ENCODE results near the gene DCDC2C.

DCDC2C gene

DNA sequence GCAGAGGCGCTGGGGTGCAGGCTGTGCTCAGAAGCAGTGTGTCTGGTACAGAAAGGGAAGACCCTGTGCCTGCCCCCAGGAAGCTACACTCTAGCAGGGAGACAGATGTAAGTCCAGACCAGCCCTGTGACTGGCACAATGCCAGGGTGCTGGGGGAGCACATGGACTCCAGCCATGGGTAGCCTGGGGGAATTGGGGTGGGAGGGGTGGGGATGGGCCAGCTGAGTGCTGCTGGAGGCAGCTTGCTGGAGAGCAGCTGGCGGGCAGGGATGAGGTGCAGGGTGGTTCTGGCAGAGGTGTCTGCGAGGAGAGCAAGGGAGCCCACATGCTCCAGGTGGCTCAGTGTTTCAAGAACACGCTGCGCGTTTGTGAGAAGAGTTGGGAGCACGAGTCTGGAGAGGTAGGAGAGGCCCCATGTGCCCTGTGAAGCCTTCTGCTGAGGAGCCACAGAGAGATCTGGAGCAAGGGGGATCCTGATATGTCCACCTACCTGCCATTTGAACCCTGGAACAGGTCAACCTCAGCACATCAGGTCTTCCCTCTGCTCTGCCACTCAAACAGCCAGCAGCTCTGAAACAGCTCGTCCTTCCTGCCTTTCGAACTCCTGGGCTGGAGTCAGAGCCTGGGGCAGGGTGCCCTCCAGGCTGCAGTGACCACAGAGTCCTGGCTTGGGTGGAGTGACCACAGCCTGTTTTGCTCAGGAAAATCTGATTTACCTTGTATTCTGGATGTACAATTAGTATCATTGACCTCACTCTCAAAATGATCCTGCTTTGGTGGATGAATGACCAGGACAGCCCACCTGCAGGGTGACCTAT lies 30.3 kb upstream of the DCDC2C start:
- no peak for DNase-seq (ENCODE audit: extremely low read depth in 1 of 2, low read depth in 1 of 2)

GRCh38 chr2:3674066-3674845 lies 29.1 kb upstream of the DCDC2C start:
- DNase-seq (ENCODE audit: extremely low read depth in 1 of 2, low read depth in 1 of 2), result no peak

GRCh38 chr2:3675687-3676086 lies 27.7 kb upstream of the DCDC2C start:
- DNase-seq (ENCODE audit: extremely low read depth in 1 of 2, low read depth in 1 of 2), result no peak

- no peak for DNase-seq (ENCODE audit: extremely low read depth in 1 of 2, low read depth in 1 of 2)
Measured at GRCh38 chr2:3677436-3677835, 25.9 kb upstream of the DCDC2C start.

- no peak for DNase-seq (ENCODE audit: extremely low read depth in 1 of 2, low read depth in 1 of 2)
Measured at GRCh38 chr2:3678212-3678611, 25.2 kb upstream of the DCDC2C start.

GRCh38 chr2:3679180-3679579 lies 24.2 kb upstream of the DCDC2C start:
- no peak for DNase-seq (ENCODE audit: extremely low read depth in 1 of 2, low read depth in 1 of 2)

DNA sequence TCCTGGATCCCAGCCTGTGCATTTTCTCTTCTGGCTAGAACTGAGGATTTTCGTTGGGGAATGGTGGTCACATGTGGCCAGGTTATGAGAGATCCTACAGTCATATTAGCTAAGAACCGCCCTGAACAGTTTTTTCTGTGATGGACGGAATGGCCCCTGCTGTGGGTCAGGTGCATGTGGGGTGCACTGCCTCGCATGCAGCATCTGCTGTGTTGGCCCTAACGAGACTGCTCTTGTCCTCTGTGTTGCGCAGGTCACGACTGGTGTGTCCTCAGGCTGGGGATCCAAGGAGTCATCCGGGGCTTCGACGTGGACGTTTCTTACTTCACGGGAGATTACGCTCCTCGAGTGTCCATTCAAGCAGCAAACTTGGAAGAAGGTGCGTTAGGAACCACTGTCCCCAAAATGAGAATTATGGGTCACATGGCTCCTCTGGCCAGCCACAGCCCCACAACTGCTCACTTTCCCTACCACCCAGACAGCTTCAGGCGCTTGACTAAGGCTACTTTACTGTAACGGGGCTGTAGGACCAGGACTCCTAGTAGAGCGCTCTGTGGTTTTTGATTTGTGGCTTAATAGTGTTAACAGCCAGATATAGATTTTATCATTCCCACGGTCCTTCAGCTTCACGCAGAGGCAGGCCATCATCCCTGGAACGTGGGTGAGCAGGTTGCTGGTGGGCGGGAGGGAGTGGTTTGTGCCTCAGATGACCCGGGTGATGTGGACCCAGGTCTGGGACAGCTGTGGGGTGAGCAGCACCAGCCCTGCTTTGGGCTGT lies 23.6 kb upstream of the DCDC2C start:
- no peak for DNase-seq (ENCODE audit: extremely low read depth in 1 of 2, low read depth in 1 of 2)

- no peak for DNase-seq (ENCODE audit: extremely low read depth in 1 of 2, low read depth in 1 of 2)
Measured at GRCh38 chr2:3680548-3681345, 22.6 kb upstream of the DCDC2C start.

DNA sequence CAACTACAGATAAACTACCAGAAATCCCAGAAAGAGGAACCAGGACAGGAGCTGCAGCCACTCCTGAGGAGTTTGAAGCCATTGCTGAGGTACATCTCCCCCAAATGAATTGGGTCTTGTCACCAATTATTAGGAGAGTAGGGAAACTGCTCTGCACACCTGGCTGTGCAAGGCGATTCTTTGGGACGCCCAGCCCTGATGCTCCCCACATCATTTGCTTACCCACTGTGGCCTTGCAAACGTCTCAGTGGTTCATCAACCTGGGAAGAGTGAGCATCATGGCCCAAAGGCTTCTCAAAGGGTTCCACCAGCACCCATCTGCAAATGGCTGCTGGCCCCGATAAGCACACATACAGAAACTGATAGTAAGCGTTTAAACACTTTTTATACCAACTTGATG lies 21.8 kb upstream of the DCDC2C start:
- DNase-seq (ENCODE audit: extremely low read depth in 1 of 2, low read depth in 1 of 2), result no peak

DNA sequence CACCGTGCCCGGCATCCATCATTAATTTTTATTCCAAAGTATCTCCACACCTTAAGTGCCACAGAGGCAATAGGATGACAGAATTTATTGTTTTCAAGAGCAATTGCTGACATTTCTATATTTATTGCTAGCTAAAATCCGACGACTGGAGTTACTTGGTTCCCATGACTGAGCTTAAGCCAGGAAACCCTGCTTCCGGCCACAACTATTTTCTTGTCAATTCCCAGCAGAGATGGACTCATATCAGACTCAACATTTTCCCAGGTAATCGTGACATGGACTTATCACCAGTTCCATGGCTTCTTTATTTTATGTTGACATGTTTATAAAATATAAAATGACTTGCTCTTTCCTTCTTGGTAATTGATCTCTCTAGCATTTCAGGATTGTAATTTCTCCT lies 20.6 kb upstream of the DCDC2C start:
- DNase-seq (ENCODE audit: extremely low read depth in 1 of 2, low read depth in 1 of 2), result no peak

DNA sequence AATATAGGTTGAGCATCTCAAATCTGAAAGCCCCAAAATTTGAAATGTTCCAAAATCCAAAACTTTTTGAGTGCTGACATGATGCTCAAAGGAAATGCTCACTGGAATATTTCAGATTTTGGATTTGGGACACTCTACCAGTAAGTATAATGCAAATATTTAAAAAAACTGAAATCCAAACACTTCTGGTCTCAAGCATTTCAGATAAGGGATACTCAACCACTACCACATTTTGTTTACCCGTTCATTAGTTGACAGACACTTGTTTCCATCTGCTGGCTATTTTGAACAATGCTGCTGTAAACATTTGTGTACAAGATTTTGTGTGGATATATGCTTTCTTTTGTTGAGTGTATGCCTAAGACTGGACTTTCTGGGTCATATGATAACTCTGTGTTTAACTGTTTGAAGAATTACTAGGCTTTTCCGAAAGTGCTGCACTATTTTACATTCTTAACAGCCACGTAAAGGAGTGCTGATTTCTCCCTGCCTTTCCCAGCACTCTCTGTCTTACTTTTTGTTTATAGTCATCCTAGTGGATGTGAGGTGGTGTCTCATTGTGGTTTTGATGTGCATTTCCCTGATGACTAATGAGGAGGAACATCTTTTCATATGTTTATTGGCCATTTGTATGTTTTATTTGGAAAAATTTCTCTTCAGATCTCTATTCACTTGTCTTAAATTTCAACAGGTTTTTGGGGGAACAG lies 19.5 kb upstream of the DCDC2C start:
- DNase-seq (ENCODE audit: extremely low read depth in 1 of 2, low read depth in 1 of 2), result no peak

GRCh38 chr2:3689998-3690748 lies 13.2 kb upstream of the DCDC2C start:
- DNase-seq (ENCODE audit: extremely low read depth in 1 of 2, low read depth in 1 of 2), result no peak

GRCh38 chr2:3692375-3692774 lies 11.0 kb upstream of the DCDC2C start:
- DNase-seq (ENCODE audit: extremely low read depth in 1 of 2, low read depth in 1 of 2), result no peak

- DNase-seq (ENCODE audit: extremely low read depth in 1 of 2, low read depth in 1 of 2), result no peak
Measured at GRCh38 chr2:3696545-3696944, 6.8 kb upstream of the DCDC2C start.

GRCh38 chr2:3701071-3701470 lies 2.3 kb upstream of the DCDC2C start:
- no peak for DNase-seq (ENCODE audit: extremely low read depth in 1 of 2, low read depth in 1 of 2)

DNA sequence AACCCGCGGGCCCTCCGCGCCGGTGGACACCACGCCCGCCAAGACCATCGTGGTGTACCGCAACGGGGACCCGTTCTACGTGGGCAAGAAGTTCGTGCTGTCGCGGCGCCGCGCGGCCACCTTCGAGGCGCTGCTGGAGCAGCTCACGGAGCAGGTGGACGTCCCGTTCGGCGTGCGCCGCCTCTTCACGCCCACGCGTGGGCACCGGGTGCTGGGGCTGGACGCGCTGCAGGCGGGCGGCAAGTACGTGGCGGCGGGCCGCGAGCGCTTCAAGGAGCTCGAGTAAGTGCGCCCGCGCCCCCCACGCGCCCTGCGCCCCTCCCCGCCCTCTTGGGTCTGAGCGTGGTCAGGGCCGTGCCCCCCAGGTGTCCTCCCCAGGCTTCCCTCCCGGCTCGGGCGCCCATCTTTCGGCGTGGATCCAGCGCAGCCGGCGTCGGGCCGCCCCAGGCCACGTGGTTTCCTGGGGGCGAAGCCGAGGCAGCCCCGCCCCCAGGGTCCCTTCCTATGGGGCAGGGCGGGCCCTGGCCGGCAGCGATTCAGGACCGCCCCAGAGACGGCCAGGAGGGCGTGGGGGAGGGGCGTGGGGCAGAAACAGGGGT lies 481 bp downstream of the DCDC2C start:
- DNase-seq (ENCODE audit: extremely low read depth in 1 of 2, low read depth in 1 of 2), result no peak

DNA sequence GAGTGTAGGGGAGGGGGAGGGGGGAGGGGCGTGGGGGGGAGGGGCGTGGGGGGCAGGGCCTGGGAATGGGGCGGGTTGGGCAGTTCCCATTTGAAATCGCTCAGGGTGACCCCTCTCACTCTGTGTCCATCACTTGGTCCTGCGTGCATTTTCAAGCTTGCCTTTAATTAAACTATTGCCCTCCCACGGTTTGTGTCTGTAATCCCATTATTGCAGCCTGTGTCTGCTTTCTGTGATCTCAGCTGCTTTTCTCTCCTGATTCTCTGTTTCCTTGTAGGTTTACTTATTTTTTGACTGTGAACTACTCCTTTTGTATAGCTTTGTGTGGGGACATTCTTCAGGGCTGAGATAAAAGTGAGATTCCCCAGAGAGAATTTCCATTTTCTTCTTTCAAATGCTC lies 1.3 kb downstream of the DCDC2C start:
- no peak for DNase-seq (ENCODE audit: extremely low read depth in 1 of 2, low read depth in 1 of 2)

- no peak for DNase-seq (ENCODE audit: extremely low read depth in 1 of 2, low read depth in 1 of 2)
Measured at GRCh38 chr2:3705782-3706181, 2.4 kb downstream of the DCDC2C start.

GRCh38 chr2:3706892-3707291 lies 3.5 kb downstream of the DCDC2C start:
- no peak for DNase-seq (ENCODE audit: extremely low read depth in 1 of 2, low read depth in 1 of 2)

All from activated CD8-positive, alpha-beta memory T cell treated with anti-CD3 and anti-CD28 coated beads for 1 hour (primary cell).